Esophagus squamous epithelium (tissue), 4 donors: ENCODE results near the gene ANK3.

Source experiments
- POLR2A ChIP-seq, 4 donors: fragments of 450-650 bp; IDR thresholded peaks; one replicate each; pipeline ENCODE4 v1.6.1; 2017; ENCODE audit warnings: antibody characterized with exemption in 4 of 4, mild to moderate bottlenecking in 4 of 4, moderate library complexity in 3 of 4
- TF ChIP-seq, protein P1 (sequence below), 6 experiments: fragments of 450-650 bp in 4 of 6; fragments of 200-600 bp in 2 of 6; sonication (generic) in 2 of 6; IDR thresholded peaks; one replicate each; pipeline ENCODE4 v1.5.1; 2016 to 2019; ENCODE audit warnings: antibody characterized with exemption in 6 of 6, mild to moderate bottlenecking in 4 of 6, moderate library complexity in 4 of 6

DNA sequence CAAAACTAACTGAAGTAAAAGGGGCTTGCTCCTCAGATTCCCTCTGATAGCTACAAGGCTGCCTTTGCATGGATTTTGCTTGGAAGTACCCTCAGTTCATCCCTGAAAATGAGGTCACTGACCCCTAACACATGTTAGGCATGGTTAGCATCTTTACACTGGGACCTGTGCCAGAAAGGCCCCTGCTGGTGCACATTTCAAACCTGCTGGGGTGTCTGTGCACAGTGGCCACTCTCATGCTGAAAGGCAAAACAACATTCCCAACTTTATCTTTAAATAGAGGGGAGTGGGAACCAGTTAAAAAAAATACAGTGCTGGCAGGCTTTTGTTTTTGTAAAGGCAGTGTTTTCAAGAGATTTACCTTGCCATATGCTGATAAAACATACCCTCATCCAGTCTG is 99.1 kb downstream of the ANK3 start:
- TF ChIP-seq, protein P1, sequence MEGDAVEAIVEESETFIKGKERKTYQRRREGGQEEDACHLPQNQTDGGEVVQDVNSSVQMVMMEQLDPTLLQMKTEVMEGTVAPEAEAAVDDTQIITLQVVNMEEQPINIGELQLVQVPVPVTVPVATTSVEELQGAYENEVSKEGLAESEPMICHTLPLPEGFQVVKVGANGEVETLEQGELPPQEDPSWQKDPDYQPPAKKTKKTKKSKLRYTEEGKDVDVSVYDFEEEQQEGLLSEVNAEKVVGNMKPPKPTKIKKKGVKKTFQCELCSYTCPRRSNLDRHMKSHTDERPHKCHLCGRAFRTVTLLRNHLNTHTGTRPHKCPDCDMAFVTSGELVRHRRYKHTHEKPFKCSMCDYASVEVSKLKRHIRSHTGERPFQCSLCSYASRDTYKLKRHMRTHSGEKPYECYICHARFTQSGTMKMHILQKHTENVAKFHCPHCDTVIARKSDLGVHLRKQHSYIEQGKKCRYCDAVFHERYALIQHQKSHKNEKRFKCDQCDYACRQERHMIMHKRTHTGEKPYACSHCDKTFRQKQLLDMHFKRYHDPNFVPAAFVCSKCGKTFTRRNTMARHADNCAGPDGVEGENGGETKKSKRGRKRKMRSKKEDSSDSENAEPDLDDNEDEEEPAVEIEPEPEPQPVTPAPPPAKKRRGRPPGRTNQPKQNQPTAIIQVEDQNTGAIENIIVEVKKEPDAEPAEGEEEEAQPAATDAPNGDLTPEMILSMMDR (IDR thresholded peaks at IDR 0.05) = no peak
- no peak for TF ChIP-seq POLR2A (IDR thresholded peaks at IDR 0.05)
